Keratinocyte (primary cell): ENCODE results near the gene VEGFA. TPM values are rescaled to one million over a fixed set of nuclear protein-coding genes. Genes with fewer than 3 reads are reported as not detected.

Experiments used
- DNase-seq: peaks from one replicate; pipeline ENCODE4 v3.0.0-alpha.2; 2011; ENCODE audit warnings: low read depth, missing footprints, low spot score
- FAIRE-seq: peaks from 2 replicates; lab custom pipeline; 2011; peaks lifted over from hg19 to GRCh38; lab: Jason Lieb, UNC
- H2AFZ ChIP-seq: 2 replicates; pipeline ENCODE4 v1.6.0; 2012; ENCODE audit warnings: low read length, control low read depth, inconsistent platforms; ENCODE audit not compliant: control insufficient read depth
- H3K27ac ChIP-seq: 2 replicates; pipeline ENCODE4 v1.5.1; 2011; ENCODE audit warnings: low read length; ENCODE audit not compliant: control insufficient read depth, insufficient read depth
- H3K27me3 ChIP-seq: 3 replicates; pipeline ENCODE4 v1.6.0; 2011; ENCODE audit warnings: low read length; ENCODE audit not compliant: control insufficient read depth, insufficient read depth; ENCODE audit errors: extremely low read depth
- H3K36me3 ChIP-seq, 2 experiments: 2 replicates in 1 of 2; 3 replicates in 1 of 2; pipeline ENCODE4 v1.5.1; 2011; ENCODE audit warnings: low read length in 2 of 2, mild to moderate bottlenecking in 1 of 2; ENCODE audit not compliant: control insufficient read depth in 2 of 2, insufficient read depth in 2 of 2; ENCODE audit errors: extremely low read depth in 1 of 2
- H3K4me1 ChIP-seq: 3 replicates; pipeline ENCODE4 v1.5.1; 2011; ENCODE audit warnings: low read length; ENCODE audit not compliant: control insufficient read depth, insufficient read depth; ENCODE audit errors: extremely low read depth
- H3K4me2 ChIP-seq: 3 replicates; pipeline ENCODE4 v1.6.0; 2011; ENCODE audit warnings: low read depth, low read length; ENCODE audit not compliant: control insufficient read depth, insufficient read depth; ENCODE audit errors: extremely low read depth
- H3K4me3 ChIP-seq, 3 experiments: fragments of 200-600 bp in 1 of 3; sonication (generic) in 1 of 3; 2 replicates in 2 of 3; 3 replicates in 1 of 3; pipeline ENCODE4 v1.5.1; 2011 to 2016; ENCODE audit warnings: low read length in 3 of 3, mild to moderate bottlenecking in 3 of 3, control low read depth in 2 of 3, inconsistent platforms in 1 of 3, low read depth in 1 of 3, mixed read lengths in 1 of 3, mixed run types in 1 of 3, moderate library complexity in 1 of 3; ENCODE audit not compliant: control insufficient read depth in 2 of 3, insufficient read depth in 2 of 3; ENCODE audit errors: extremely low read depth in 1 of 3
- H3K79me2 ChIP-seq: 2 replicates; pipeline ENCODE4 v1.6.0; 2012; ENCODE audit warnings: low read length; ENCODE audit not compliant: control insufficient read depth, insufficient read depth
- H3K9ac ChIP-seq: 3 replicates; pipeline ENCODE4 v1.6.0; 2011; ENCODE audit warnings: low read length; ENCODE audit not compliant: control insufficient read depth, insufficient read depth; ENCODE audit errors: extremely low read depth
- H3K9me1 ChIP-seq: 3 replicates; pipeline ENCODE4 v1.6.0; 2011; ENCODE audit warnings: low read length; ENCODE audit not compliant: control insufficient read depth, insufficient read depth; ENCODE audit errors: extremely low read depth
- H3K9me3 ChIP-seq: 2 replicates; pipeline ENCODE4 v1.5.1; 2012; ENCODE audit warnings: low read depth, low read length; ENCODE audit not compliant: control insufficient read depth
- H4K20me1 ChIP-seq: 3 replicates; pipeline ENCODE4 v1.6.0; 2011; ENCODE audit warnings: low read length; ENCODE audit not compliant: control insufficient read depth, insufficient read depth; ENCODE audit errors: extremely low read depth
- CTCF ChIP-seq, 3 experiments: IDR thresholded peaks in 1 of 3; conservative IDR thresholded peaks in 1 of 3; optimal IDR thresholded peaks in 1 of 3; 2 replicates in 2 of 3; 3 replicates in 1 of 3; pipeline versions ENCODE3 to v1.5.1; 2011; ENCODE audit warnings: low read length in 3 of 3, mild to moderate bottlenecking in 3 of 3, moderate library complexity in 2 of 3, control low read depth in 1 of 3, inconsistent platforms in 1 of 3; ENCODE audit not compliant: insufficient read depth in 2 of 3; ENCODE audit errors: extremely low read depth in 1 of 3
- EZH2 ChIP-seq: IDR thresholded peaks from one replicate; pipeline ENCODE4 v1.6.1; 2012; ENCODE audit warnings: inconsistent platforms, mild to moderate bottlenecking, low read length, moderate library complexity
- dilution Hi-C: fragments of 300-500 bp; cut with MboI; formaldehyde crosslinking; loops from one replicate; pipeline ENCODE4 v1.7.0; 2020; ENCODE audit warnings: low sequenced_read_pairs; ENCODE audit not compliant: extremely low pct_ligation_motif_present
- polyA plus RNA-seq, 5 experiments: library from polyadenylated mRNA; depleted of rRNA in 3 of 5; stranded (reverse) in 3 of 5; stranded (forward) in 1 of 5; unstranded in 1 of 5; fragments of >200 nt; gene quantifications; 1 replicate in 1 of 5; 2 replicates in 3 of 5; 3 replicates in 1 of 5; pipeline versions ENCODE4 v1.2.1 to v1.2.3, GENCODE V29; 2011 to 2012; ENCODE audit warnings: missing spikeins in 2 of 5, low read depth in 1 of 5, low replicate concordance in 1 of 5

VEGFA gene
- polyA plus RNA-seq, 1 donor (not counting 4 experiments of a cell fraction or from before 2014, with no cell fraction given): 149 TPM

GRCh38 chr6:43749461-43749860 is 20.6 kb upstream of the VEGFA start:
- DNase-seq (no peak), FAIRE-seq (no peak)
- H3K4me2 ChIP-seq: no peak overlapping the region
- no peaks in the 10 kb centered on the region for H3K36me3 ChIP-seq
- no peaks in the 10 kb centered on the region for H3K9me1 ChIP-seq
- no peaks in the 10 kb centered on the region for H3K9me3 ChIP-seq
- no peak overlapping the region for H2AFZ ChIP-seq
- H3K4me1 ChIP-seq: no peaks in the 10 kb centered on the region
- TF ChIP-seq EZH2: no peak
- no peak for TF ChIP-seq CTCF (optimal IDR thresholded peaks at IDR 0.05 in 1 of 3, IDR thresholded peaks at IDR 0.05 in 1 of 3, conservative IDR thresholded peaks at IDR 0.05 in 1 of 3; ENCODE audit: extremely low read depth in 1 of 3, insufficient read depth in 2 of 3, low read length in 3 of 3)
- H3K4me3 ChIP-seq: no peak overlapping the region
- dilution Hi-C loops: no loop called here
- H3K79me2 ChIP-seq: no peaks in the 10 kb centered on the region
- H3K9ac ChIP-seq: no peak overlapping the region
- H3K27ac ChIP-seq: no peak overlapping the region
- no peaks in the 10 kb centered on the region for H4K20me1 ChIP-seq
- no peaks in the 10 kb centered on the region for H3K27me3 ChIP-seq

GRCh38 chr6:43750622-43751021 is 19.4 kb upstream of the VEGFA start:
- DNase-seq (no peak), FAIRE-seq (no peak)
- Histone ChIP-seq H4K20me1 (no peaks in the 10 kb centered on the region), H3K79me2 (no peaks in the 10 kb centered on the region), H3K9me1 (no peaks in the 10 kb centered on the region), H3K27me3 (no peaks in the 10 kb centered on the region), H3K4me2 (no peak overlapping the region), H3K27ac (no peak overlapping the region), H3K4me3 (no peak overlapping the region), H2AFZ (no peak overlapping the region), H3K9ac (no peak overlapping the region), H3K36me3 (no peaks in the 10 kb centered on the region), H3K4me1 (no peaks in the 10 kb centered on the region), H3K9me3 (no peaks in the 10 kb centered on the region)
- dilution Hi-C loops: no loop called here
- TF ChIP-seq CTCF (optimal IDR thresholded peaks at IDR 0.05 in 1 of 3, IDR thresholded peaks at IDR 0.05 in 1 of 3, conservative IDR thresholded peaks at IDR 0.05 in 1 of 3; ENCODE audit: extremely low read depth in 1 of 3, insufficient read depth in 2 of 3, low read length in 3 of 3) (no peak), EZH2 (no peak)
